ENCODE measurements around the gene MARK4. TPM values are rescaled to one million over a fixed set of nuclear protein-coding genes. Genes with fewer than 3 reads are reported as not detected.

Gene MARK4
- total RNA-seq, 1 donor from 2014 or later = 26.2 TPM

- DNase-seq = no peak
- no peak for ATAC-seq
- intact Hi-C loops (cut with micrococcal nuclease) = no loop called here
These were observed 99.5 kb downstream of the MARK4 start for GRCh38 chr19:45350477-45351058.

GRCh38 chr19:45351401-45351952 is 100.4 kb downstream of the MARK4 start:
- no peak for ATAC-seq
- intact Hi-C loops (cut with micrococcal nuclease) = no loop called here
- DNase-seq = no peak

GRCh38 chr19:45352062-45352461 is 101.0 kb downstream of the MARK4 start:
- DNase-seq = no peak
- intact Hi-C loops (cut with micrococcal nuclease) = no loop called here
- no peak for ATAC-seq

DNA sequence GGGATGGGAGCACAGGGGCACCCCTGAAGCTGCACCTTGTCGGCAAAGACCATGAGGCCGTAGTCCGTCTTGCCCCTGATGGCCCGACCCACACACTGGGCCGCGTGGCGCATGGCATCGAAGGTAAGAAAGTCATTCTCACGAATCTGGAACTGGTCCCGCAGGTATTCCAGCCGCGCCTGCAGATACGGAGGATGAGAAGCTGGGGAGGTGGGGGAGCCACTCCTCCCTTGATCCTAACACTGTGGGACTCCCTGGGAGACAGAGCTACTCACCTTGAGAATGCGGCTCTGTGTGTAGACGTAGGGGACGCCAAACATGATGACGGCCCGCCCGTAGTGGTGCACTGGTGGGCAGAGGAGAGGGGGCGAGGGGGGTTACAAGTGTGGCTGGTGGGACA is 101.4 kb downstream of the MARK4 start:
- intact Hi-C loops (cut with micrococcal nuclease) = no loop called here
- ATAC-seq (no peak), DNase-seq (no peak)

DNA sequence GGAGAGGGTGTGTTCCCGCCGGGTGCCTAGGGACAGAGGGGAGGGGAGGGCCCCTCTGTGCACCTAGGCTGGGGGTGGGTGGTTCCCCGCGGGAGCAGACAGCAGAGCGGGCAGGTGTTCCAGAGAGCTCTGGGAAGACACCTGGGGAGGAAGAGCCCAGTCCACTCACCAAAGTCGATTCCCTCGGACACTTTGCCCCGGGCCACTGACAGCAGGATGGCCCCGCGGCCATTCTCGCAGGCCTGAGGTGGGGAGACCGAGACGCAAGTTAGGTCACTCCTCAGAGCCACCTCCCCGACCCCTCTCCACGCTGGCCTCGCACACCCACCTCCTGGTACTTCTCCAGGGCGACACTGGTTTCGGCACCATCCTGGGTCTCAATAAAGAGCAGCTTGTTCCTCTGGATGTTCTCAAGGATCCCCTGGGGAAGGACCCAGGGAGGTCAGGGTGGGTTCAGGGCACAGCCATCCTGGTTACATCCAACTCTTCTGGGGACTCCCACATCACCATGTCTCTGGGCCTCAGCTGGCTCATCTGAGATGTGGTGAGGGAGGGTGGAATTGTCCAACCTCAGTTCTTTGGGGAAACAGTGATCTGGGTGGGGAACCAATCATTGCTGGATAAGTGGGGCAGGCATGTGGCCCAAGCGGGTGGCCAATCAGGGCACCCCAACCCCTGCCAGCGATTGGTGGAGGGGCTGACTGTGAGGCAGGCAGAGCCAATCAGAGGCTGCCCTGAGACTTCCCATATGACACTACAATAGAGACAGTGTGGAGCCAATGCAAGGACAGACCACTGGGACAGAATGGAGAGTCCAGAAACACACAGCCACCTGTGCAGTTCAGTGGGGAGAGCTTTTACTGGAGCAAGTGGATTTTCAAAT is 102.1 kb downstream of the MARK4 start:
- no peak for DNase-seq
- intact Hi-C loops (cut with micrococcal nuclease) = no loop called here
- ATAC-seq = no peak

GRCh38 chr19:45354241-45354842 is 103.3 kb downstream of the MARK4 start:
- DNase-seq (no peak), ATAC-seq (no peak)
- intact Hi-C loops (cut with micrococcal nuclease) = no loop called here

Other genes with a start within 250 kb of the MARK4 start
- 3.5 TPM for gene RELB, start 249.8 kb upstream of the MARK4 start, total RNA-seq
- gene CLASRP, start 212.2 kb upstream of the MARK4 start, total RNA-seq = 33.9 TPM
- gene ZNF296, start 174.8 kb upstream of the MARK4 start, total RNA-seq = 0.20 TPM
- 14.4 TPM for gene GEMIN7, start 172.0 kb upstream of the MARK4 start, total RNA-seq
- gene PPP1R37, start 158.1 kb upstream of the MARK4 start, total RNA-seq = 16.0 TPM
- gene NKPD1, start 90.3 kb upstream of the MARK4 start, total RNA-seq = 0.07 TPM
- 13.7 TPM for gene TRAPPC6A, start 73.0 kb upstream of the MARK4 start, total RNA-seq
- 6.0 TPM for gene BLOC1S3, start 72.5 kb upstream of the MARK4 start, total RNA-seq
- 0.94 TPM for gene EXOC3L2, start 5.9 kb upstream of the MARK4 start, total RNA-seq
- 6,589 TPM for gene CKM, start 71.6 kb downstream of the MARK4 start, total RNA-seq
- gene KLC3, start 89.5 kb downstream of the MARK4 start, total RNA-seq = not detected
- 9.9 TPM for gene ERCC2, start 119.3 kb downstream of the MARK4 start, total RNA-seq
- 222 TPM for gene PPP1R13L, start 153.8 kb downstream of the MARK4 start, total RNA-seq
- gene POLR1G, start 155.4 kb downstream of the MARK4 start, total RNA-seq = 7.0 TPM
- 150 TPM for gene ERCC1, start 172.6 kb downstream of the MARK4 start, total RNA-seq
- gene FOSB, start 216.7 kb downstream of the MARK4 start, total RNA-seq = 0.79 TPM
- 29.8 TPM for gene RTN2, start 245.8 kb downstream of the MARK4 start, total RNA-seq
- 0.57 TPM for gene PPM1N, start 247.2 kb downstream of the MARK4 start, total RNA-seq

All from left ventricle myocardium superior (tissue), 1 donor.